GM19397 (cell line): ENCODE results near the gene FBXL14.
"Not testable (repeated sequence)": the region's sequence is repeated elsewhere in the genome, so short reads cannot be mapped to it uniquely, and the experiment has no call there.

Experiments used
- ATAC-seq: cut with Tn5 transposase; IDR thresholded peaks from one replicate; pipeline ENCODE4 v1.9.1; 2021; ENCODE audit warnings: mild to moderate bottlenecking, moderate library complexity; ENCODE audit not compliant: unreplicated experiment

The FBXL14 gene

DNA sequence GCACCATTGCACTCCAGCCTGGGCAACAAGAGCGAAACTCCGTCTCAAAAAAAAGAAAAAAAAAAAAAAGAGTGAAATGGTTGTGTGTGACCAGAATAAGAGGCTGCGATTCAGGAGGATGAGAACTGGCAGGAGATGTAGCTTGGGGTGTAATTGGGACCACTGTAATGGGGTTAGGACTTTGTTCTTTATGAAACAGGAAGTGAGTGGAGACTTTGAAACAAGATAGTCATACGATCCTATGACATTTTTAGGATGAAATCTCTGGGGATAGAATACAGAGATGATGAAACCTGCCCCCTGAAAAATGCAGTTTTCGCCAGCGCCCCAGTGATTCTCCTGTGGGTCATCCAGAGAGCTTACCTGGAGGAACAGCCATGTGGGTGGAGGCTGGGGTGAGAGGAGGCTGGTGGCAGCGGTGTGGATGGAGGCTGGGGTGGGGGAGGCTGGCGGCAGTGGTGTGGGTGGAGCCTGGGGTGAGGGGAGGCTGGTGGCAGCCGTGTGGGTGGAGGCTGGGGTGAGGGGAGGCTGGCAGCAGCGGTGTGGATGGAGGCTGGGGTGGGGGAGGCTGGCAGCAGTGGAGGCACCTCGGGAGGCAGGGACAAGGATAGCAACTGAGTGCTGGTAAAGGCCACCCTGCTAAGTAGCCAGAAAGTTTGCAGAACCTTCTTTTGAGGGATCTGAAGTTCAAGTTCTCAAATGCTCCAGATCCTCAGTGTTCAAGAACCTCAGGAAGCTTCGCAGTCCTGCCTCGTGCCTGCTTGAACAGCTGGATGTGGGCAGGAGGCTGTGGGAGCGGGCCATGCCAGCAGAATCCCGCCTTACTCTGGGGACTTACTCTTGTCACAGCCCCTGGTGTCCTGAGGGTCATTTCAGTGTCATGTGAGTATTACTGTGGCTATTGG, 20.2 kb downstream of the FBXL14 start:
- no peak for ATAC-seq

DNA sequence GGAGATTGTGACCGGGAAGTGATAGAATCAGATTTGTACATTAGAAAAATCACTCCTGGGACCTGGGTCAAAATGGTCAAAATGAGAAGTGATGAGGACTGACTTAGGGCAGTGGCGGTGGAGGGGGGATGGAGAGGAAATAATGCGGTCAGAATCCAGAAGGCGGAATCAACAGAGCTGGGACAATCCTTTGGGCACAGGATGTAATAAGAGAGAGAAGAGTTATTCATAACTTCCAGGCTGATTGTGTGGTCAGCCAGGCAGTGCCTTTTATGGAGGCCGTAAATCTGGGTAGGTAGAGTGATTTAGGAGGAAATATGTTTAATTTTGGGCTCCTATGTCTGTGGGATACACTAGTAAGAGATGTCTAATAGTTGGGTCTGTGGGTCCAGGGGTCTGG, 21.6 kb downstream of the FBXL14 start:
- ATAC-seq = no peak

DNA sequence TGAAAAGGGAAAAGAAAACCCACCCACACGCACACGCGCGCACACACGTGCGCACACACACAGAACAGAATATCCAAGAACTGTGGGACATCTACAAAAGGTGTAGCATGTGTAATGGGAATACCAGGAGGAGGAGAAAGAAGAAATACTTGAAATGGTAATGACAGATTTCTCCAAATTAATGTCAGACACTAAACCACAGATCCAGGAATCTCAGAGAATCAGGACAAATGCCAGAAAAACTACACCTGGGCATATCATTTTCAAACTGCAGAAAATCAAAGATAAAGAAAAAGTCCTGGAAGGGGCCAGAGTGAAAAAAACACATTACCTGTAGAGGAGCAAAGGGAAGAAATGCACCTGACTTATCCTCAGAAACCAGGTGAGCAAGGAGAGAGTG, 26.5 kb downstream of the FBXL14 start:
- ATAC-seq = no peak

DNA sequence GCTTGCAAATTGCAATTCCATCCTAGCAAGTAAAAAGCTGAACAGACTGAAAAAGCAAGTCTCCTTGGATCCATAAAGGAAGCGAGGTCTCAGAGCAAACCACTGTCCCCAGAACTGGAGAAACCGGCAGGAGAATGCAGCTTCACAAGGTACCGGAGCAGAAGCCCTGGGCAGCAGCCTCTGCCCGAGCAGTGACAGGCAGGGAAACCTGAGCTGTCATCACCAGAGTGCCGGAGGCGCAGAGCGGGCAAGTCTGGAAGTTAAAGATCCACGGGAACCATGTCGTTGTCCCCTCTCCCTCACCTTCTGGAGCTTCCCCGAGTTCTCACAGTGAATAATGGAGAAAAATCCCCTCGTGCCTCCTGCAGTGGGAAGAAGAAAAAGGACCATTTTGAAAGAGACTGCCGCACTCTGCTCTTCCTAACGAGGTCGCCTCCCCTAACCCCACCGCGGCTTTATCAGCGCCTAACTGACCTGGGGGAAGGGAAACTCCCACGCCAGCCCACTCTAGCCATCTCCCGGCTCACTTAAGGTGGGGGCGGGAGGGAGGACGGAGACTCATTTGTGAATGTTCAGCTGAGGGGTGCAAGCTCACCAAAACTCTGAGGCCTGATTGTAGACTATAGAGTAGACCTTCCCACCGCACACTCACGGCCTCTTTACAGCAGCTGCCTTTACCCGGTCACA, 27.8 kb downstream of the FBXL14 start:
- no peak for ATAC-seq

DNA sequence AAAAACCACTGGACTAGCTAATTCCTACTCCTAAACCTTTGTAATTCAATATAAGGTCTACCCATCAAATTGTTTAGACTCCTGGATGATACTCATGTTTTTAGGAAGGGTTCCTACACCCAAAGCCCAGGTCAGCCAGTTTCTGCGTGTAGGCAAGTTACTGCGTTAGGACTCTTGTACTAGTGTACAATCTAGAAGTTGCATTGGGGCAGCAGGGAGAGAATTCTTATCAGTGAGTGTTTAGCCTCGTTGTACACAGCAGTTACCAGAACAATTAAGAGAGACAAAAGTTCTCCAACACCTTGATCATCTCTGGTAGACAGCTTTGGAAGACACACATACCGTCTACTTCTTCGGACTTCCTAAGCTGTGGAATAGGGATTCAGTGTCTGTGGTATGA, 29.2 kb downstream of the FBXL14 start:
- ATAC-seq = no peak

DNA sequence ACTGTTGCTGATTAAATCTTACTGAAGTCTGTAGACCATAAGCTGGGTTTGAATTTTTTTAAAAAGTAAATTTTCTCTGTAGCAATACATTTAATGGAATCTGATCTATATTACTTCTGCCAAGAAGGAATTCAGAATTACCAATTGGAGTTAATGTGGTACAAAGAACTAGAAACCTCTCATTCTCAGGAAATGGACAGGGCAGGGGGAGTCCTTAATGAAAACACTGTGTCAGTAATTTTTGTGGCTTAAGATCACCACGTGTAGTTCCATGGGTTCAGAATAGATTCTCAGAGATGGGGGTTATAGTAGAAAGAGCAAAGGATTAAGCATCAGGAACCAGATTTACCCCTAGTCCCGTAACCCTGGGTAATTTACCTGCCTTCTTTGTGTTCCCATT, 30.3 kb downstream of the FBXL14 start:
- no peak for ATAC-seq

DNA sequence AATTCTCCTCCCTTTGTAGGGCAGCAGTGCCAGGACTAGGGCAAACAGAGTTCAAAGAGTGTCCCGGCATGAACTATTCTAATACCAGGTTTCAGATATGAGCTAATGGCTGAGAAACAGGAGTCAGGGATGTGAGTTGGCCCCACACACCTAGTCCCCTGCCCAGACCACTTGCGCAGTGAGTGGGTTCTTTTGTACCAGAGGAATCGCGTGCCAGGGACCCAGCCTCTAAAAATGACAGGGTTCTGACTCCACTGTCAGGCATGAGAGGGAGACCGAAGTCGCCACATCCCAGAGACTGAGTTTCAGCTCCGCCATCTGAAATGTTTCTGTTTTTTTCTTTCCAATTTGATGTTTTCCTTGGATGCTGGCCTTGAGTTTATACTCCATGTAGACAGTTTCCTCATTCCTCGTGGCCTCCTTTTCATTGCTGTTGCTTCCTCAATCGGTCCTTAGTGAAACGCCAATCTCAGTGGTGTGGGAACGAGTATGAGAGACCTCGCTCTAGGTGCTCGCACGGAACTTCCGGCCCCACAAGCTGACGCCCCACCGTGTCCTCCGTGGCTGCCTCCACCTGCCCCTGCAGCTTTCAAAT, 31.5 kb downstream of the FBXL14 start:
- no peak for ATAC-seq

DNA sequence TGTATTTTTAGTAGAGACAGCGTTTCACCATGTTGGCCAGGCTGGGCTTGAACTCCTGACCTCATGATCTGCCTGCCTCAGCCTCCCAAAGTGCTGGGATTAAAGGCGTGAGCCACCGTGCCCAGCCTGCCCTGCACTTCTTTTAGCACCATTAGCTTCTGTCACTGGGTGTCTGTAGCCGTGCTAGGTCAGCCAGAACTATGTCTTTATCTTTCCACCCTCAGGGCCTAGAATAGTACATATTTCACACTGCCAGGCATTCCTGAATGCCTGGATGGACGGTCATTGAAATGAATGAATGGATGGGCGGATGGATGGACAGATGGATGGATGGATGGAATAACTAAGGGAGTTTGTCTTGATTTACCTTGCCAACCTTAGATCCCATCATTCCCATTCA, 33.7 kb downstream of the FBXL14 start:
- ATAC-seq = no peak

DNA sequence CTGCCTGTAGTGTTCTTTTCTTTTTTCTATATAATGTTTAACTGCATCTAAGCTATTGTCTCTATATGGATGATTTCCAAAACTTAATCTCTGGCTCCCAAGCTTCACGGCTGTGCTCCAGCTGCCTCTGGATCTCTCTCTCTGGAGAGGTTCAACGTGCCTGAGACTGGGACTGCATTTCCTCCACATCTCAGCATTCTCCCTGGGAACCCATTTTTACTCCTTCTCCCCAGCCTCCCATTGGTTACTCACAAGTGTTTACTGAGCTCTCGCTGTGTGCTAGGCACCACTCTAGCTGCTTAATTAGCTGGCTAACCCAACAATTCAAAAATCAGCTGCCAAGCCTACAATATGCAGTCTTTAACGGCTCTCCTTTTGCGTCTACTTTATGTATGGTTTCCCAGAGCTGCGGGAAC, 34.7 kb downstream of the FBXL14 start:
- ATAC-seq = no peak

DNA sequence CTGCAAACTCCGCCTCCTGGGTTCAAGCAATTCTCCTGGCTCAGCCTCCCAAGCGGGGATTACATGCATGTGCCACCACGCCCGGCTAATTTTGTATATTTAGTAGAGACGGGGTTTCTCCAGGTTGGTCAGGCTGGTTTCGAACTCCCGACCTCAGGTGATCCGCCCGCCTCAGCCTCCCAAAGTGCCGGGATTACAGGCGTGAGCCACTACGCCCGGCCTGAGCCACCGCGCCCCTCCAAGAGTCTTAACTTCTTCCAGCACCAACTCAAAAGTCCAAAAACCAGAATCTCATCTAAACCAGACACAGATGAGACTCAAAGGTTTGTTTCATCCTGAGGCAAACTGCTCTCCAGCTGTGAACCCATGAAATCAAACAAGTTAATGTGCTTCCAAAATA, 36.3 kb downstream of the FBXL14 start:
- not testable (repeated sequence) for ATAC-seq

DNA sequence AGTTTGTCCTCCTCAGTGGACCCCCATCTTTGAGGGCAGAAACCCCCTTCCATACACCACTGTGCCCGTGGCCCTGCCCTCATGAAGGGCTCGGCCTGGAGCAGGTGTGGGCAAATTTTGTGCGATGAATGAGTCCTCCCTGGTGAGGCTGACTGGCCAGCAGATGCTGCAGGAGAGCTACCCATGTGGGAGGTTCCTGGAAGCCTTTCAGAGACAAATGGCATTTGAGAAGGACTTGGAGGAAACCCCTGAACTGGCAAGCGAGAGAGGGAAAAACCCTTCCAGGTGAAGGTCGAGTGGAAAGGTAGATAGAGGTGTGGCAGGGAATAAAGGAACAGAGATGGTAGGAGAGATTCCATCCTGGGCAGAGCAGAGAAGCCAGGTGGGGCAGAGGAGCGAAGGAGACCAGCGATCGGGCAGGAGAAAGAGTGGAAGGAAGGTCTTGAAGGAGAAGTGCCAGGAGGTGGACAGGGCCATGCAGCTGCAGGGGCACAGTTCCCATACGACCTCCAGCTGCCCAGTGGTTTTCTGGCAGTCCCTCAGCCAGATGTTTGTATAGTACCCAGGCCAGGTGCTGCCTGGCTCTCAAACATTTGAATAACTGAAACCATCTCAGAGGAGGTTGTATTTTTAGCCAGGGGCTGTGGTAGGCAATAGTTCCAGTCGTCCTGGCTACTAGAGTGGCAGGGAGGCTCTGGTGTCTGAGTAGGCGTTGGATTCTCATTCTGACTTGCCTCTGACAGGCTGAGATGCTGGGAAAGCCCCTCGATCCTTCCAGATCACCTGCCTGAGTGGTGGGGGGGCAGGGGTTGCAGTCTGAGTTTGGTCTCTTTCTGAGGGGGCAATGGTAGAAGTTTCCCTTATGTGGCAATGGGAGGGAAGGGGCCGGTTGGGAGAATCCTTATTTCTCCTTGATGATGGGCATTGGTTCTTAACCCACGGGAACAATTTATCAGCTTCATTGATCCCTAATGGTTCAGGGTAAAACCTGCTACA, 40.1 kb downstream of the FBXL14 start:
- peak; percentile 88 for ATAC-seq

DNA sequence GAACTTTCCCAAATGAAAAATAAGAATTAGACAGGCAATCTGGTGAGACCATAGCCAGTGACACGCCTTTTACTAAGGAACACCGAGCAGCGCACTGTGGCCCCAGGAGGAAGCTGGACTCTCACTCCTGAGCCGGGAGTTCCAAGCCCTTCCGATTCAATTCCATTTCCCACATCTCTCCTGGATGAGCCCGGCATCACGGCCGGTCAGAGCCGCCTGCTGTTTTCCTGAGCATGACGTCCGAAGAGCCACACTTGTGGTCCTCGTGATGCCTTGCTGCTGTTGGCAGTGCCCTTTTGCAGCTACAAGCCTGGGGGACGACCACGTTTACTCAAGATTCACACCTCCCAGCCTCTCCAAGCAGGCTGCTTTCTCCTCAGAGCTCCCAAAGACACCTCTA, 40.8 kb downstream of the FBXL14 start:
- ATAC-seq = no peak

DNA sequence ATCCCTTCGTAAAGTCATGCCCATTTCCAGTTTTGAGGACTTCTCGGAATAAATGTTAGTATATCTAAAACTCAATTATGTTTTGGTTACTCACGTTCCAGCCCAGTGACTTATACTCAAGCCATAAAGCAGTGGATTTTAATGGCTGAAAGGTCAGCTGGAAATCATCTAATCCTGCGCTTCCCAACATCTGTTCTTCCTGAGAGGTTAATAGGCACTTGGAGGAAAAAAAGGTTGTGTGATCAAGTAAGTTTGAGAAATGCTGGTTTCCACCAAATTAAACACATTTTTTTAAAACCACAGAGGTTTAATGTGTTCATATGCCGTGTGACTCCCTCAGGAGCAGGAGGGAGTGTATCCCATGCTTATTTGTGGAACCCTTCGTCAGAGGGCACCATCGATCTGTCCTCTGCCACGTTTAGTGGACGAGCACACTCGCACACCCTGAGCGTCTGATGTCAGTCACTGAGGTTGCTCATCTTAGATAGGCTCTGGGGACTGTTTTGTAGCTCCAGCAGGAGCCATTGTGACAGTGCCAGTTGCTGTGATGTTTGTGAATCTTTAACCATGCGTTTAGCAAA, 41.4 kb downstream of the FBXL14 start:
- no peak for ATAC-seq

DNA sequence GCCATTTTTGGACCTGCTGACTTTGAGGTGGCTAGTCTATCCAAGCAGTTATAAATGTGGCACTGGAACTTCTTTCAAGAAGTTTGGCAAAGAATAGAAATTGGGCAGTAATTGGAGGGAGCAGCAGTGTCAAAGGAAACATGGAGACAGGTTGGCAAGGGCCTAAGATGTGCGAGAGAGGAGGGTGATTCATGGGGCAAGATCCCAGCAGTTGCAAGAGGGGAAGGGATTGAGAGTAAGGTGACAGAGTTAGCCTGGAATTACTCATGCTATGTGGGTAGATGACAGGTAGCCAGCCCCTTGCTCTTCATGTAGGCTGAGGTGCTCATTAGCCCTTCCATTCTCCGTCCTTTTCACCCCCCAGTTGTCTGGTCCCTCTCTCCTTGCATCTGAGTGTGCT, 42.2 kb downstream of the FBXL14 start:
- ATAC-seq = no peak

DNA sequence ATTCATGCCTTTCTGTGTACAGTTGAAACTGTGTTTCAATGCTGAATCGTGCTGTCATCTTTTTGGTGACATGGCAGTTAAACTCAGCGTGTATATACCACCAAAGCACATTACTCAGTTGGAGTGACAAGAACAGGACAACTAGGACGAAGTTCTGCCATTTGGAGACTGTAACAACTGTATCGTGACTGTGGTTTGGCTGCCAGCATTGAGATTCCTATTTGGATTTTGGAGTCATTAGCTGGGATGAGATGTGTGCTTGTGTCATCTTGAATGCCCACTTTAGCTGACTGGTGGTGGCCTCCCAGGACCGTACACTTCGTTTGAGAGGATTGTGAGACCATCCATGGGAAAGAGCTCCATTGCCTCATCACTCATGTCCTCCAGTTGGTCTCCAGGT, 42.9 kb downstream of the FBXL14 start:
- no peak for ATAC-seq

DNA sequence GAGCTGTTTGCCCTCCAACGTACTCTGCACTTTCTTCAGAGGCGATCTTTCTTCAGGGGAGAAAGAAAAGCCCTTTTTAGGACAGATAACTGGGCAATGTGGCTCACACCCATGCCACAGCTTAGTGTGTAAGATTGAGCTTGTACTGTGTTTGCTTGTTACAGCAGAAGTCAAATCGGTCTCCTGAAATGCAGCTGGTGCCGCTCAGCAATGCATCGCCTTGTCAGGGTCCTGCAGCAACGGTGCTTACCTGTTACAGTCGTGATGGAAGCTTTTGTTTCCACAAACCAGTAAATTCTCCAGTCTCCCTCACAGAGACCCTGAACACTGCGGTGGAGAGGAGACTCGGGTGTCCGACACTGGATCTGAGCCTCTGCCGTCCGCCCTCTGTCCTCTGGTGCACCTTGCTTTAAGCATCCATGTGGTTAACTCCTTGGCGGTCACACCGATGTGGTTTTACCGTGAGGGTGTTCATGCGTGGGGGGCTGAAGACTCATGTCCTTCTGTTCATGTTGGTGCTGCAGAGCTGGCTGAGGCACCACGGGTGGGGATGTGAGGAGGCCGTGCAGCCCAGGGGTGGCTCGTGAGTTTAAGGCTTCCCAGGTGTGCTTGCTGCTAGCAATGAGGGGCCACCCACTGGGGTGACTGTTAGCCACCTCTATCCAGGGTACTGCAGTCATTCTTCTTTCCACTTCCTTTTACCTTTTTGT, 47.3 kb downstream of the FBXL14 start:
- no peak for ATAC-seq

DNA sequence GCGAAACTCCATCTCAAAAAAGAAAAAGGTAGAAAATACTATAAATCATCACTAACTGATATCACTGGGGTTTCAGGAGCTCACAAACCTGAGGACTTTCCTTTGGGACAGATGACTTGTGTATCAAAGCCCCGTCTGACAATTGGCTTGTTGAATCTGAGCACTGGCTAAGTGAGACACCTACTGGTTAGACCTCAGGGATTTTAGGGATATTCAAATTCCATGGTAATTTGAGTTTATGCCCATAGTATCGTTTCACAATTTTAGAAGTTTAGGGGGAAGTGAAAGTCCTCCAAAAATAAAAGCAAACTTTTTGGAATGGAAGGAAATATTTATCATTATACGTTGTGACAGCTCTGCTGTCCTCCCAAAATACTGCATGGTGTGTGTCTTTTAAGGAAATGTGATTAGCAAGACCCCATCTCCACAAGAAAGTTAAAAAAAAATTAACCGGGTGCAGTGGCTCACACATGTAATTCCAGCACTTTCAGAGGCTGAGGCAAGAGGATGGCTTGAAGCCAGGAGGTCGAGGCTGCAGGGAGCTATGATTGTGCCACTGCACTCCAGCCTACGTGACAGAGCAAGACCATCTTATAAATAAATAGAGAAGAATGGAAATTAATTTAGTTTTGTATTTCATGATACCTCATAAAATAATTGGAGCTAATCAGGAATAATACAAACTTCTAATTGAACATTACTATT, 49.2 kb downstream of the FBXL14 start:
- no peak for ATAC-seq

DNA sequence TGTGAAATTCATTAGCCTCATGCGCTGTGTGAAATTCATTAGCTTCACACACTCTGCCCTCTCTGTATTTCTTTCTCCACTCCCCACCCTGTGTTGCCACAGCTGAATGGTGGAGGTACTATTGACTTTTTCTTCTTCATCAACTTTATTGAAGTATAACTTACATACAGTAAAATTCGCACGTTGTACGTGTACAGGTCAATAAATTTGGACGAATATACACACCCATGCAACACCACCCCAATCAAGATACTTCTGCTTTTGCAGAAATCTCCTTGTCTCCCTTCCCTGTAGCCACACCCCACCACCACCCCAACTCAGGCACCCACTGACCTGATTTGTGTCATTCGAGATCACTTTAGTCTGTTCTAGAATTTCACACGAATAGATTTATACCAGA, 51.8 kb downstream of the FBXL14 start:
- no peak for ATAC-seq

DNA sequence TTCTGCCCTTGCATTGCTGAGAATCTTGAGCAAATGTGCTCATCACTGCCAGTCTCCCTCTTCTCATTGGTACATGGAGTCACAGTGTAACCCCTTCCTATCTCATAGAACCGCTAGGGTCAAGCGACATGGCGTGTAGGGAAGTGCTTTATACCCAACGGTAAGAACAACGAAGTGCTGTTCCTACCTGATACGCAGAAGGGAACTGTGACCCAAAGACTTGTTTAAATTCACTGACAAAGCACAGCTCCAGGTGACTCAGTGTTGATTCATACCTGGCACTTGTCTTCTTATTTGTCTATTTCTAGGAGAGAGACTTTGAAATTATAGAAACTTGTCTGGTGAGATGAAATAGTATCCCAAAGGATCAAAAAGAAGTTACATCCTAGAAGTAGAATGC, 53.7 kb downstream of the FBXL14 start:
- no peak for ATAC-seq
